Motor neuron (in vitro differentiated cells): ENCODE results near the gene INAFM2. TPM values are rescaled to one million over a fixed set of nuclear protein-coding genes. Genes with fewer than 3 reads are reported as not detected.

Experiments
- ATAC-seq, 8 experiments: fragments of 200-7000 bp; cut with Tn5 transposase; replicated peaks in 6 of 8; 2 replicates each; pipeline ENCODE4 v1.8.0; 2021; ENCODE audit warnings: mild to moderate bottlenecking in 8 of 8, moderate library complexity in 8 of 8
- H3K27ac ChIP-seq, 2 donors: fragments of 250-450 bp; sonication (Bioruptor Pico); 2 replicates each; pipeline ENCODE4 v1.9.0; 2021; ENCODE audit warnings: antibody characterized with exemption in 2 of 2, mild to moderate bottlenecking in 2 of 2, moderate library complexity in 1 of 2
- H3K4me1 ChIP-seq, 2 donors: fragments of 250-450 bp; sonication (Bioruptor Pico); replicated peaks in 1 of 2; 2 replicates each; pipeline ENCODE4 v1.6.1; 2021; ENCODE audit warnings: antibody characterized with exemption in 2 of 2, mild to moderate bottlenecking in 2 of 2, moderate library complexity in 1 of 2
- H3K4me3 ChIP-seq, 5 donors: fragments of 250-450 bp; sonication (Bioruptor Pico); 2 replicates each; pipeline ENCODE4 v1.9.0; 2021; ENCODE audit warnings: antibody characterized with exemption in 5 of 5, mild to moderate bottlenecking in 5 of 5, moderate library complexity in 4 of 5
- WGBS, 10 experiments: fragments of 450-650 bp; shearing (Covaris generic); methylation state at CpG; one replicate each; pipeline ENCODE4 v1.0.0; 2022; 5-methylcytosine and 5-hydroxymethylcytosine counted together
- in situ Hi-C, 9 experiments: fragments of 400-800 bp; cut with MboI; loops; one replicate each; pipeline ENCODE4 v1.15.0; 2021; ENCODE audit warnings: low sequenced_read_pairs in 9 of 9, low pct_unique_long_range_greater_than_20kb in 2 of 9; ENCODE audit not compliant: unreplicated experiment in 9 of 9
- total RNA-seq, 8 experiments: library from RNA; unstranded; fragments of 300-600 nt; gene quantifications; 2 replicates each; pipeline versions ENCODE4 v1.2.3 to v1.2.4, GENCODE V29; 2022

The INAFM2 gene
- total RNA-seq, result 10 to 100 TPM in 6 of 8 experiments, 1 to 10 TPM in 2; 6.5 to 16.8 (median 13.4) TPM

DNA sequence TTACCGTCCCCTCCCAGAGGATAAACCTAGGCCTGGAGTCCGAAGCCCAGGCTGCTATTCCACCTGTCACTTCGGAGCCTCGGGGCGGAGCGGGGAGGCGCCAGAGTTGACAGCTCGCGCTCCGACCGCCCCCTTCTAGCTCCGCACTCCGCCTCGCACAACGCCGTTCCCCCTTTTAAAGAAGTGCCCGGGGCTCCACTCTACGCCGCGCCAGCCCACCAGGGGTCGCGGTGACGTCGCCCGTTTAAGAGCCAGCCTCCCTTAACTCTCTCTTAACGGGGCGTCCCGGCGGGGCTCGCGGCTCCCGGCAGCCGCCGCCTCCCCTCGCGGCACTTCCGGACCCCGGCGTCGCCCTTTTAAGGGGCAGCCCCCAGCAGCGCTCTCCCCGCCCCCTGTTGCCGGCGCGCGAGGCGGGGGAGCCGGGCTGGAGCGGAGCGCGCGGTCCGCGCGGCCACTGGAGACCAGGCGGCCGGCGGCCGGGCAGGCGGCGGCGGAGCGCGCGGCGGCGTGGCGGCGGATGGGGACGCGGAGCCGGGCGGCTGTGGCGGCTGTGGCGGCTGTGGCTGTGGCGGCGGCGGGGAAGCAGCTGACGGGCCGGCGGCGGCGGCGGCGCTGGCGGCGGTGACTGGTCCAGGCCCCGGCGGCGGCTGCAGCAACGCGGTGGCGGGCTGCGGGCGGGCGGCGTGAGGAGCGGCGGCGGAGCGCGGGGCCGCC is at the start of gene INAFM2:
Gene INAFM2, plus strand, starts transcription at position 454 of the 714 bp plus-strand sequence. CDS start 364 bp downstream, outside the sequence.
- Histone ChIP-seq H3K27ac (peak within 1 kb of the TSS; percentile 52 to 60), H3K4me3 (peak within 1 kb of the TSS; percentile 50 to 91 (median 71)), H3K4me1 (peaks cover 43 to 44% of the 10 kb centered on the region in 2 donors)
- in situ Hi-C loops, result no loop called here
- WGBS, 10 experiments, result 0% methylated on average over 1 to 8 of the region's 103 CpGs; no CpG with 5 or more reads in 8 of the 10 experiments
- peak; percentile 77 to 93 (median 92) for ATAC-seq

DNA sequence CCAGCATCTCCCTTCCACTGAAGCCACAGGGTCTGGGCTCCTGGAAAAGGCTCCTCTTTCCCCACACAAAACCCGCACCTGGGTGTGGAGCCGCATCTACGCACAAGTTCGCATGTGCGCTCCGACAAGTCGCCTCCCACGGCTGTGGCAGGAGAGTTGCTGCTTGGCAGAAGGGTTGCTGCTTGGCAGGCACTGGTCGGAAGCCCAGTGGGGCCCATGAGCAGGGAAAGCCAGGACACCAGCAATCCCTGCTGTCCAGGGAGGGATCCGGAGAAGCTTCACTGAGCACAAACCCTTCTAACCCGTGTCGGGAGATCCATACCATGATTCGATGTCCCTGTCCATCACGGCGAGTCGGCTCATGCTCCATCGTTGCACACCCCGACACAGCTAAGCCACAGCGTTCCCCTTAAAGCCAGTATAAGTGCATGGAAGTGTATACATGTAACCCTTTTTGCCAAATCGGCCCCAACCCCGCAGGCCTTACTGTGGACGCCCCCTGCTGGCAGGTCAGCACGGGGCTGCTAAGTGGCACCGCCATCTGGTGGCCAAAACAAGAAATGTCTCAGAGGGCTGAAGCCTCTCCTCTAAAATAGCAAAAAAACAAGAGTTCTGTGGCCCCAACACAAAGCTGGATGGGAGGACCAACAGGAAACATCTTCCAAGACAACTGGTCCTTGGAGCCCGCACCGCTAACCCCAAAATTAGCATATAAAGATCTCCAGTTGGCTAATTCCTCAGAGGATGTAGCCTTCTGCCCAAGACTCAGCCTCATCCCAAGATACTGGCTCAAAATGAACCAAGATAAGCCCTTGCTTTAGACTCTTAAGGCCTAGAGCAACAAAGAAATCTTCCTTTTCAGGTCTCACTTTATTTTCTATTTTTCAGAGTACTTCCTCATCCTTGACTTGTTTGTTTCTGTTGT is 48.9 kb upstream of the INAFM2 start:
- WGBS, 10 experiments, result 0 to 92% (median 18%) methylated on average over 1 to 14 of the region's 26 CpGs; no CpG with 5 or more reads in 3 of the 10 experiments
- in situ Hi-C loops, result loop anchor here in 5 of 9 experiments (5.0 to 10.0 kb wide), 3 partner anchors 52 to 230 kb away; no protein-coding TSS in a partner anchor
- Histone ChIP-seq H3K4me1 (peaks cover 2% of the 10 kb centered on the region in 2 donors), H3K27ac (no peak overlapping the region), H3K4me3 (no peak overlapping the region)
- ATAC-seq, result peak; percentile 27 to 66 (median 49)

DNA sequence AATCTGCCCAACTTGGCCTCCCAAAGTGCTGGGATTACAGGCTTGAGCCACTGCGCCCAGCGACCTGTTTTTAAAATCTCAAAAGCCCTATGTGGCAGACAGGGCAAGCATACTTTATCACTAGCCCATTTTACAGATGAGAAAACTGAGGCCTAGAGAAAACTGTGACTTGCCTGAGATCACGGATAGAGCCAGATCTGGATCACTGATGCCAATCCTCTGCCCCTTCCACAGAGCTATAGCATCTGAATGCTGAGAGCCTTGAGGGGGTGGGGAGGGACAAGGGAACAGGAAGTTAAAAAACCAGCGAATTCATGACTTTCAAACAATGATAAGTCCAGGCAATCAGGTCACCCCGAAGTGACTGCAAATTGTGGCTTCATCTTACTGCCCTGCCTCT is 48.0 kb upstream of the INAFM2 start:
- ATAC-seq, result no peak
- Histone ChIP-seq H3K4me3 (no peak overlapping the region), H3K27ac (no peak overlapping the region), H3K4me1 (peaks cover 4 to 11% of the 10 kb centered on the region in 2 donors)
- in situ Hi-C loops, result loop anchor here in 5 of 9 experiments (10.0 kb wide), 2 partner anchors 61 to 231 kb away; no protein-coding TSS in a partner anchor
- 50 to 83% (median 60%) methylated on average over 1 to 2 of the region's 5 CpGs; no CpG with 5 or more reads in 5 of the 10 experiments for WGBS, 10 experiments

DNA sequence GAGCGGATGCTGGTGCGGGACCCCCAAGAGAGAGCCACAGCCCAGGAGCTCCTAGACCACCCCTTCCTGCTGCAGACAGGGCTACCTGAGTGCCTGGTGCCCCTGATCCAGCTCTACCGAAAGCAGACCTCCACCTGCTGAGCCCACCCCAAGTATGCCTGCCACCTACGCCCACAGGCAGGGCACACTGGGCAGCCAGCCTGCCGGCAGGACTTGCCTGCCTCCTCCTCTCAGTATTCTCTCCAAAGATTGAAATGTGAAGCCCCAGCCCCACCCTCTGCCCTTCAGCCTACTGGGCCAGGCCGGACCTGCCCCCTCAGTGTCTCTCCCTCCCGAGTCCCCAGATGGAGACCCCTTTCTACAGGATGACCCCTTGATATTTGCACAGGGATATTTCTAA is 47.5 kb upstream of the INAFM2 start:
- WGBS, 10 experiments, result 38 to 100% (median 83%) methylated on average over 1 to 3 of the region's 7 CpGs; no CpG with 5 or more reads in 6 of the 10 experiments
- no peak for ATAC-seq
- in situ Hi-C loops, result loop anchor here in 5 of 9 experiments (10.0 kb wide), 2 partner anchors 61 to 231 kb away; no protein-coding TSS in a partner anchor

DNA sequence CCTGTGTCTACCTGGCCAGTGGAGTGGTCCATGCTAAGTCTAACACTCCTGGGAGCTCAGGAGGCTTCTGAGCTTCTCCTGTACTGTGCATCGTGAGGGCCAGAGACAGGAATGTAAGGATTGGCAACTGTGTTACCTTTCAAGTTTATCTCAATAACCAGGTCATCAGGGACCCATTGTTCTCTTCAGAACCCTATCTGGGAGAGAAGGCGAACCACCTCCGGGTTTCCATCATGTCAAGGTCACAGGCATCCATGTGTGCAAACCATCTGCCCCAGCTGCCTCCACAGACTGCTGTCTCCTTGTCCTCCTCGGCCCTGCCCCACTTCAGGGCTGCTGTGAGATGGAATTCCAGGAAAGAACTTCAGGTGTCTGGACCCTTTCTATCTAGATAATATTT is 46.6 kb upstream of the INAFM2 start:
- no peak for ATAC-seq
- Histone ChIP-seq H3K27ac (no peak overlapping the region), H3K4me3 (no peak overlapping the region), H3K4me1 (peaks cover 4 to 18% of the 10 kb centered on the region in 2 donors)
- in situ Hi-C loops, result loop anchor here in 5 of 9 experiments (10.0 kb wide), 2 partner anchors 62 to 232 kb away; no protein-coding TSS in a partner anchor
- 56 to 80% (median 62%) methylated on average over 2 to 3 of the region's 4 CpGs; no CpG with 5 or more reads in 5 of the 10 experiments for WGBS, 10 experiments

More for the DNA sequence above, 47.5 kb upstream of the INAFM2 start:
- H3K4me3 ChIP-seq, result no peak overlapping the region
- no peak overlapping the region for H3K27ac ChIP-seq
- peaks cover 4 to 13% of the 10 kb centered on the region in 2 donors for H3K4me1 ChIP-seq

DNA sequence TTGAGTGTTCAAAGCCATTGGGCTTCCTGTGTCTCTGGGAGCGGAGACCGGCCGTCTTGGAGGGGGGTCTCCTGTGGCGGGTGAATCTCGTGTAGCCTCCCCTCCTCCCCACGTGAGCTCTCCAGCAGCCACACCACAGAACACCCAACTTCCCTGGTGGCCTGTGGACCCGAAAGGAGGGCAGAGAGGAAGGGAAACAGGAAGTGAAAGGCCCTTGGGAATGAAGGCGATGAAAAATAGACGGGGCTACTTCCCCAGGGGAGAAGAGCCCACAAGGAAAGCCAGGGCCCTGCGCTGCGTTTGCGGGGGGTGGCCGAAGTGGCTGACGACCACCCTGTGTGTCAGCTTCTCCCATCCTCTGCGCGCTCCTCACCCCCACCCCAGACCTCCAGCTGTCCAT is 46.0 kb upstream of the INAFM2 start:
- in situ Hi-C loops, result loop anchor here in 5 of 9 experiments (10.0 kb wide), 2 partner anchors 63 to 233 kb away; no protein-coding TSS in a partner anchor

DNA sequence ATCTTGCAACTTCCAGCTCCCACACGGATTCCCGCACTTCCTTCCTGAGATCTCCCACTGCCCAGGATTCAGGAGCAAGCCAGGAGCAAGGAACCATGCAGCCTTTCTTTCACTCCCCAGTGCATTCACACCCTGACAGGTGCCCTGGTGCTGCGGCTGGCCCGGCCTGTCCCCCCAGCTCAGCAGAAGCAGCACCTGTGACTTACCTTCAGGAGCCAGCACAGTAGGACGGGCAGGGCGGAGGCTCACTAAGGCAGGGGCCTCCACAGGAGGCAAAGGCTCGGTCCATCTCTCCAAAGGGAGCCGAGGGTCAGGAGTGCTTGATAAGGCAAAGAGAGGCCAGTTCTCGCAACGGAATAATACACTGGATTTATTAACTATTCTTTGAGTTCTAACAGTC is 45.5 kb upstream of the INAFM2 start:
- H3K4me3 ChIP-seq, result no peak overlapping the region
- H3K27ac ChIP-seq, result no peak overlapping the region
- H3K4me1 ChIP-seq, result peaks cover 6 to 20% of the 10 kb centered on the region in 2 donors
- 20 to 85% (median 73%) methylated on average over 1 to 5 of the region's 10 CpGs; no CpG with 5 or more reads in 3 of the 10 experiments for WGBS, 10 experiments
- ATAC-seq, result no peak
- in situ Hi-C loops, result loop anchor here in 5 of 9 experiments (10.0 kb wide), 2 partner anchors 63 to 233 kb away; no protein-coding TSS in a partner anchor

More for the DNA sequence above, 46.0 kb upstream of the INAFM2 start:
- 39 to 87% (median 74%) methylated on average over 1 to 7 of the region's 16 CpGs; no CpG with 5 or more reads in 5 of the 10 experiments for WGBS, 10 experiments
- Histone ChIP-seq H3K4me3 (no peak overlapping the region), H3K27ac (no peak overlapping the region), H3K4me1 (peaks cover 4 to 18% of the 10 kb centered on the region in 2 donors)
- no peak for ATAC-seq

DNA sequence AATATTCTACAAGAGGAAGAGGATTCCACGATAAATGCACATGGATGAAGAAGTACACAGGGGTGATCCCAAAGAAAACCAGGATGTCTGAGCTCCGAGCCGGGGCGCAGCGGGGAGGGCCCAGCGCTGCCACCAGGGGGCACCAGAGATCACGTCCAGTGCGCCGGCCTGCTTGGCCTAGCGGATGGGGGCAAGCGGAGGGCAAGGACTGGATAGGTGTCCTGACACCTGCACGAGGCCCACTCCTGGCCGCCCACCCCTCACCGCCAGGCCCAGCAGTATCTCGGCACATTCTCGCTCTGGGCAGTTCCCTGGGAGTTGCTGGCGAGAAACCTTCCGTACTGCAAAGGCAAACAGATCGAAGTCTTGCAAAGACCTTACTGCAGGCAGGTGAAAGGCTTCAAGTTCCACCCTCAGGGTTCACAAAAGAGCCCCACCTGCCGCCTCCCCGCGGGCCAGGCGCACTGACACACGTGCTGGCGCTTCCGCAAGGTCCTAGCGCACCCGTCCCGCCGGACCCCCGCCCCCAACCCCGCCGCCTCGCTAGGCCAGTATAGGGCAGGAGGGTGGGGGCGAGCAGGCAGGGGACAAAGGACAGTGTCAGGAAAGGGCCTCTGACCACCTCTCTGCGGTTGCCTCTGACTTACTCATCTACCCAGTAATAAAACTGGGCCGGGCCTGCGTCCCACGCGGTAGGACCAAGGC is 43.9 kb upstream of the INAFM2 start:
- Histone ChIP-seq H3K27ac (no peak overlapping the region), H3K4me1 (peaks cover 6 to 21% of the 10 kb centered on the region in 2 donors), H3K4me3 (no peak overlapping the region)
- peak; percentile 47 to 66 (median 54) for ATAC-seq
- in situ Hi-C loops, result loop anchor here in 5 of 9 experiments (10.0 kb wide), 2 partner anchors 65 to 235 kb away; no protein-coding TSS in a partner anchor
- WGBS, 10 experiments, result 0% methylated on average over 1 to 6 of the region's 40 CpGs; no CpG with 5 or more reads in 4 of the 10 experiments

DNA sequence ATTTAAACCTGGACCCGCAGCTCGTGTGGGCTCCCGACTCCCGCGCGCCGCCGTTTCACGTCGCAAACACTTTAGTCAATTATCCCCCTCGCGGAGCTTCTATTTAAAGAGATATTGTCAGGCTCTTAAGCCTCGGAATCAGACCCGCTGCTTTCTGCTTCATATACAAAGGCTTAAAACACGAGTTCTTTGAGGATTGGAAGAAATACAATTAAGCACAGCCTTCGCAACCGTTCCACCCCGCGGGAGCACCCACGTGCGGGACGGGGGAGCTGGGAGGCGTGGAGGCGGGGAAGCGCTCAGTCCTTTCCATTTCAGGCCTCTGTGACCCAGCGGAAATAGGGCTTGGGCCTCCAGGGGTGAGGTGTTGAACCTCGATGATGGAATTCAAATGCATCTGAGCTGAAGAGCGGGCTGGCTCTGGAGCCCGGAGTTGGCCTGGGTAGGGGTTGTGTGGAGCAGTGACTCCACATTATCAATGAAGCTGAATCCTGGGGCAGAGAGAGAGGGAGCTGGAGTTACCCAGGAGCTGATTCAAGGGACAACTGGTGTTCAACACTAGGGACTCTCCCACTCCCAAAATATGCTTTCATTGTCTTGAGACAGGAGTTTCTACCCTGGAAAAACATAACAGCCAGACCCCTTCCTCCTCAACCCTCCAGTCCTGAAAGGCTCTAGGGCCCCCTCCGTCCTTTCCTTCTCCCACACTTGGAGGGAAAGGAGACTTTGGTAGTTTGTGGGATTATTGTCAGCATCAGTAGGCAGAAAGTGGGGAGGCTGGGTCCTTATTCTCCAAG is 43.0 kb upstream of the INAFM2 start:
- ATAC-seq, result no peak
- 0 to 78% (median 37%) methylated on average over 1 to 16 of the region's 30 CpGs; no CpG with 5 or more reads in 2 of the 10 experiments for WGBS, 10 experiments
- Histone ChIP-seq H3K4me1 (peaks cover 13 to 26% of the 10 kb centered on the region in 2 donors), H3K4me3 (no peak overlapping the region), H3K27ac (no peak overlapping the region)
- in situ Hi-C loops, result no loop called here

DNA sequence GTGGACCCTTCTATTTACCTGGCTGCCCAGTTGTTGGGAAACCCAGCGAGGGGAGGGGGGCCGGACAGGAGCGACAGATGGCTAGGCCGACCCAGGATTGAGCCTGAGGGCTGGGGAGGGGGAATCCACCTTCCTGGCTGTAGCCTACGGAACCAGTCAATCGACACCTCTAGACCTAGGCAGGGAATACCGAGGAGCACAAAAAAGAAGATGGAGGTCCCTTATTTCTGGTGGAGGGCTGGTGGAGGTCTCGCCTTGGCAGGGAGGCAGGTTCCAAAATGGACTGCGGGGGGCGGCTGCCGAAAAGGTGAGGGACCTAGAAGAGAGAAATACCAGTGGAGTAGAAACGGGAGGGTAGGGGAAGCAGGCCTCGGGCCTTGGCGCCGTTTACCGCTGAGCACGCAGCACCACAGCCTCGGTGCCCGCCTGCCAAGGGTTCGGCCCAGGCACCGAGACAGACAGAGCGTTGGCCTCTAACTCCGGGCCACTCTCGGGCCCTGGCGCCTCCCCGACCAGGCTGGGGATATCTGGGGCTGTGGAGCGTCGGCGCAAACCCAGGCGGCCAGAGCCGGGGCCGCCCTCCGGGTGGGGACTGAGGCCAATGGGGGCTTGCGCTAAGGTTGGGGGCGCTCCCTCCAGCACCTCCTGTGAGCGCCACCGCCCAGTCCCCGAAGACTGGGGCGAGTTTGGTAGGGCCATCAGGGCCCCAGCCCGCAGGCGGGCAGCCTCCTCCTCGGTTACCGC is 42.3 kb upstream of the INAFM2 start:
- Histone ChIP-seq H3K4me1 (peaks cover 21 to 34% of the 10 kb centered on the region in 2 donors), H3K4me3 (peak overlapping the region in 1 of 5 donors; percentile 34), H3K27ac (no peak overlapping the region)
- 40 to 95% (median 92%) methylated on average over 1 to 3 of the region's 43 CpGs; no CpG with 5 or more reads in 5 of the 10 experiments for WGBS, 10 experiments
- in situ Hi-C loops, result no loop called here
- no peak for ATAC-seq

DNA sequence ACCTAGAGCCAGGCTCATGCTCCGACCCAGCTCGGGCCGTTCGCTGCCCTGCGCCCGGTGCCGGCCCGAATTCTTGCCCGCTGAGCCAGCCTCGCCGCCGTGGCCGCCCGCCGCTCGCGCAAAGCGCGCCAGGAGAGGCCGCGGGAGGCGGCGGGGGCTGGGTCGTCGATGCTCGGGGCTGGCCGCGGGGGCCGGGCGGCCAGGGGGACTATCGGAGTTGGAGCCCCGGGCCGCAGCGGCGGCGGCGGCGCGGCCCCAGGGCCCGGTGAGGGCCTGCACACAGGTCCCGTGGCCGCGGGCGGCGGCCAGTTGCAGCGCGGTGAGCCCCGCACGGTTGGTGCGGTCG is 41.7 kb upstream of the INAFM2 start:
- ATAC-seq, result no peak
- in situ Hi-C loops, result no loop called here
- Histone ChIP-seq H3K4me3 (peak overlapping the region; percentile 13 to 34 (median 19)), H3K27ac (no peak overlapping the region), H3K4me1 (peaks cover 26 to 38% of the 10 kb centered on the region in 2 donors)
- WGBS, 10 experiments, result 14% methylated on average over 12 of the region's 51 CpGs; no CpG with 5 or more reads in 9 of the 10 experiments
